BLaER1 (cell line): ENCODE measurements around the gene ARPC2.

Experiments used
- H3K27ac ChIP-seq: shearing (Covaris generic); formaldehyde crosslinking; 2 replicates; pipeline ENCODE4 v1.8.1; 2022
- H3K27me3 ChIP-seq: shearing (Covaris generic); formaldehyde crosslinking; 2 replicates; pipeline ENCODE4 v1.8.1; 2022
- H3K36me3 ChIP-seq: shearing (Covaris generic); formaldehyde crosslinking; 2 replicates; pipeline ENCODE4 v1.8.1; 2022
- H3K4me1 ChIP-seq: shearing (Covaris generic); formaldehyde crosslinking; 2 replicates; pipeline ENCODE4 v1.8.1; 2022
- H3K4me2 ChIP-seq: shearing (Covaris generic); formaldehyde crosslinking; 2 replicates; pipeline ENCODE4 v1.8.1; 2022
- H3K4me3 ChIP-seq: shearing (Covaris generic); formaldehyde crosslinking; 2 replicates; pipeline ENCODE4 v1.8.1; 2022
- H3K9ac ChIP-seq: shearing (Covaris generic); formaldehyde crosslinking; 2 replicates; pipeline ENCODE4 v1.8.1; 2022
- H3K9me3 ChIP-seq: shearing (Covaris generic); formaldehyde crosslinking; 2 replicates; pipeline ENCODE4 v1.8.1; 2022
- H4K20me1 ChIP-seq: shearing (Covaris generic); formaldehyde crosslinking; 2 replicates; pipeline ENCODE4 v1.8.1; 2022
- Cebpa-rat ChIP-seq: shearing (Covaris generic); IDR thresholded peaks from 2 replicates; pipeline ENCODE4 v1.8.1; 2022

ARPC2 gene

DNA sequence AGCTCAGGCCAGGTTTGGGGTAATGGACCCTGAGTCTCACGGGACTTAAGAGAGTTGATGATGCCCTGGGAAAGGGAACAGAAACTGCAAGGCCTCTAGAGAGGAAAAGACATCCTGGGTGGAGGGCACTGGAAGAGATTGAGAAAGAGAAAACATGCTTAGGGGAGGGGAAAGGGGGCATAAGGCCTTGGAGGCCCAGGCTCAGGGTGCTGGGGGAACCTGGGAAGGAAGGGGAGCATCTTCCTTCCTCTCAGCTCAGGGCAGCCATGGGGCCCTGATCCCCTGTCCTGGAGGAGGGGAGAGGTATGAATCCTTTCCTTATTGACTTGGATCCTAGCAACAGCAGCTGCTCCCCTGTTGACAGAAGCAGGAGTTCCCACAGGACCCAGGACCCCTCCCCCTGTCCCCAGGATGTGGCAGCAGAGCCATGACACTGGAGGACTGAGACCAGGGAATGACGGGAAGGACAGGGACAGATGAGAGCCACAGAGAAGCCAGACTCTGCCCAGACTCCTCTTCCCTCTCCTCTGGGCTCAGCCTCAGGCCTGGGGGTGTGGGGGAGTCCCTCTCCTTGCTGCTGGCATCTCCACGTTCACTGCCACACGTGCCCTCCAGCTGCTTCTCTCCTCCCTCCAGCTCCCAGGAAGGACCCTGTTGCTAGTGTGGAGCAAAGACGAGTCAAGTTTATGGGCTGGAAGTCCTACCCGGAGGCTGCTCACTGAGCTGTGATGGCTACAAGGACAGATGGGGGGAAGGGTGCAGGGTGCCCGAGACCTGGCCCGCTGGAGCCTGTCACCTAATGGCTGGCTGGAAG lies 44.6 kb downstream of the ARPC2 start:
- Histone ChIP-seq H3K4me3 (no peak overlapping the region), H3K9me3 (no peaks in the 10 kb centered on the region), H3K9ac (peak overlapping the region; percentile 69), H3K36me3 (peaks cover 45% of the 10 kb centered on the region), H3K27me3 (no peaks in the 10 kb centered on the region), H3K4me1 (peaks cover 69% of the 10 kb centered on the region), H4K20me1 (peaks cover 30% of the 10 kb centered on the region; the same call in 1 of the 2 replicates), H3K4me2 (peak overlapping the region; percentile 77), H3K27ac (peak overlapping the region; percentile 71)
- no peak for TF ChIP-seq Cebpa-rat

DNA sequence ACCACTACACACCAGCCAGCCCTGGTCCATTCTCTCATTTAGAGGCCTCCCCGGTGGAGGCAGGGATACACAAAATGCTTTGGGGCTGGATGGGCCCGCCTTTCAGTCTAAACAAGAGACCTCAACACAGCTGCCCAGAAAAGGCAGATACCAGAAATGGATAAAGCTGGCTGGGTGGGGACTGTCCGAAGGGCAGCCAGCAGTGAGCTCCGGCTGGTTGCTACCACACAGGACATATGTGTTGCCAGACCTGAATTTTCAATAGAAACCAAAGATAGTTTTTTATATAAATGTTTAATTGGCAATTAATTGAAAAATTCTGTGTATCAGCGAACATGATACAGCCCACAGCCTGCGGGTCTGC lies 45.2 kb downstream of the ARPC2 start:
- H3K4me3 ChIP-seq, result no peak overlapping the region
- H3K27me3 ChIP-seq, result no peaks in the 10 kb centered on the region
- peak overlapping the region; percentile 71 for H3K27ac ChIP-seq
- H3K9me3 ChIP-seq, result no peaks in the 10 kb centered on the region
- no peak for TF ChIP-seq Cebpa-rat
- H3K36me3 ChIP-seq, result peaks cover 46% of the 10 kb centered on the region
- H4K20me1 ChIP-seq, result peaks cover 30% of the 10 kb centered on the region
- H3K4me1 ChIP-seq, result peaks cover 63% of the 10 kb centered on the region
- peak overlapping the region; percentile 69; the same call in 1 of the 2 replicates for H3K9ac ChIP-seq
- H3K4me2 ChIP-seq, result peak overlapping the region; percentile 77

DNA sequence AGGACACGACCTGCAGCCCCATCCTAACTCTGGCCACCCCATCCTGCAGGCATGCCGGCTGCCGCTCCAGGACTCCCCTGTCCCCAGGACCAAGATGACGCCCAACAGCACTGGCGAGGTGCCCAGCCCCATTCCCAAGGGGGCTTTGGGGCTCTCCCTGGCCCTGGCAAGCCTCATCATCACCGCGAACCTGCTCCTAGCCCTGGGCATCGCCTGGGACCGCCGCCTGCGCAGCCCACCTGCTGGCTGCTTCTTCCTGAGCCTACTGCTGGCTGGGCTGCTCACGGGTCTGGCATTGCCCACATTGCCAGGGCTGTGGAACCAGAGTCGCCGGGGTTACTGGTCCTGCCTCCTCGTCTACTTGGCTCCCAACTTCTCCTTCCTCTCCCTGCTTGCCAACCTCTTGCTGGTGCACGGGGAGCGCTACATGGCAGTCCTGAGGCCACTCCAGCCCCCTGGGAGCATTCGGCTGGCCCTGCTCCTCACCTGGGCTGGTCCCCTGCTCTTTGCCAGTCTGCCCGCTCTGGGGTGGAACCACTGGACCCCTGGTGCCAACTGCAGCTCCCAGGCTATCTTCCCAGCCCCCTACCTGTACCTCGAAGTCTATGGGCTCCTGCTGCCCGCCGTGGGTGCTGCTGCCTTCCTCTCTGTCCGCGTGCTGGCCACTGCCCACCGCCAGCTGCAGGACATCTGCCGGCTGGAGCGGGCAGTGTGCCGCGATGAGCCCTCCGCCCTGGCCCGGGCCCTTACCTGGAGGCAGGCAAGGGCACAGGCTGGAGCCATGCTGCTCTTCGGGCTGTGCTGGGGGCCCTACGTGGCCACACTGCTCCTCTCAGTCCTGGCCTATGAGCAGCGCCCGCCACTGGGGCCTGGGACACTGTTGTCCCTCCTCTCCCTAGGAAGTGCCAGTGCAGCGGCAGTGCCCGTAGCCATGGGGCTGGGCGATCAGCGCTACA lies 45.9 kb downstream of the ARPC2 start:
- no peak for TF ChIP-seq Cebpa-rat
- H3K4me2 ChIP-seq, result peak overlapping the region; percentile 77
- no peaks in the 10 kb centered on the region for H3K9me3 ChIP-seq
- peaks cover 33% of the 10 kb centered on the region for H4K20me1 ChIP-seq
- peaks cover 53% of the 10 kb centered on the region for H3K36me3 ChIP-seq
- peaks cover 56% of the 10 kb centered on the region for H3K4me1 ChIP-seq
- no peaks in the 10 kb centered on the region for H3K27me3 ChIP-seq
- H3K9ac ChIP-seq, result no peak overlapping the region
- H3K4me3 ChIP-seq, result no peak overlapping the region
- peak overlapping the region; percentile 71; the same call in 1 of the 2 replicates for H3K27ac ChIP-seq

DNA sequence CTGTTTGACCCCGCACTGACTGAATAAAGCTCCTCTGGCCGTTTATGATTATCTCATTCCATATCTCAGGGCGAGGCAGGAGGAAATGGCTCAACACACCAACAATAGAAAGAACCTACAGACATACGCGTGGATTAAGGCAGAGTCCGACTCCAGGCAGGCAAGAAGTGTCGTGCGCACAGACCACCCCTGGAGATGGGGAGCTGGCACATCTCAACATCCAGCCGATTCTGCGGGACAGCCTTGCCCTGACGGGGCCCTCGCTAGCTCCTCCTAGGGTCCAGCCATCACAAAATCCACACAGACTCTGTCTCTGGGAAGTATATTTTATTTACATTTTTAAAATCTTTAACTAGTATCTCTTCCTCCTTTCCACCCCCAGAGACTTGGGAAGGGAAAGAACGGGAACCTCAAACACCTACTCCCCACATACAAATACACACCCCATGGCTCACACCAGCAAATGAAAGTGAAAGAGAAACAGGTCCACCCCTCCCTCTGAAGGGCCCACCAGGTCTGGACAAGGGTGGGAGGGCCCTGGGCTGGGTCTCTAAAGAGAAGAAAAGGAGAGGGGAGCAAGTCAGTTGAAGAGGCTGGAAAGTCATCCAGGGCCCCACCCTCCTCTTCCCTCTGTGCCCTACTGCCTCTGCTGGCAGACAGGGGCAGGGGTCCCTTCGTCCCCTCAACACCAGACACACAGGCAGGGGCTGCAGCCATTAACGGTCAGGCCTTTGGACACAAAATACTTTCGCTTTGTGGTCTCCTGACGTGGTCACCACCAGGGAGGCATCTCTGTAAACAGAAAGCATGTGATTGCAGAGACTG lies 47.0 kb downstream of the ARPC2 start:
- H3K27ac ChIP-seq, result 0 out of 2 replicates have a peak overlapping the region, but pooled peaks have one; percentile 30
- no peaks in the 10 kb centered on the region for H3K9me3 ChIP-seq
- H3K4me2 ChIP-seq, result peak overlapping the region; percentile 17; the same call in 1 of the 2 replicates
- peak overlapping the region; percentile 29; the same call in 1 of the 2 replicates for H3K9ac ChIP-seq
- H3K4me3 ChIP-seq, result no peak overlapping the region
- H3K27me3 ChIP-seq, result no peaks in the 10 kb centered on the region
- peaks cover 58% of the 10 kb centered on the region for H3K36me3 ChIP-seq
- H4K20me1 ChIP-seq, result peaks cover 44% of the 10 kb centered on the region
- peaks cover 54% of the 10 kb centered on the region for H3K4me1 ChIP-seq
- TF ChIP-seq Cebpa-rat, result no peak

DNA sequence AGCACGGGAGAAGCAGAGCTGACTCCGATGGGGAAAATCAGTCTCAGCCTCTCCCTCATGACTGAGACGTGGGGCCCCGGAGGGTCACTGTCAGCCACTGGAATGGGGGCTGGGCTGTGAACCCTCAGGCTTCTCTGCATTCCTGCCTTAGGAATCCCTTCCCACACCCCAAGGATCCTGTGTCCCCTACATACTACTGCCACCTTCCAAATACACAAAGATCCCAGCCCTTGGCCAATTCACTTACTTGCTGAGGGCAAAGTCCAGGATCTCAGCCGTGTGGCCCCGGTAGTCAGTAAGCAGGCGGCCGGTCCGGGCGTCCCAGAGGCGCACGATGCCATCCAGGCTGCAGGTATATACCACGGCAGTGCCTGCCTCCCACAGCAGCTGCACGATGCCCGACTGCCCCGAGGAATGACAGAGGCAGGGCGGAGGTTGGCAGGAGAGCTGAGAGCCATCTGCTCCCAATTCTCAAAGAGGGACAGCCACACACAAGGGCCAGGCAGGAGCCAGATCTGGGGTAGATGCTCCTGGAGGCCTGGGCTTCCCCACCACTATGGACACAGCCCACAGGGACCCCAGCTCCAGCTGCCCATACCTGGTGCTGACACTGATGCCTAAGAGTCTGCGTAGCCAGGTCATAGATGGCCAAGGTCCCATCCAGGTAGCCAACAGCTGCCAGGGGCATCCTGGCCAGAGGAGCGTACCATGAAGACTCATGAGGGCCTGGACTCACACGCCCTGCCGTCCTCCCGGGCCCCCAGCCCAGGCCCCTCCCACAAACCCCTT lies 48.0 kb downstream of the ARPC2 start:
- H3K27ac ChIP-seq, result 0 out of 2 replicates have a peak overlapping the region, but pooled peaks have one; percentile 30
- peak overlapping the region; percentile 17; the same call in 1 of the 2 replicates for H3K4me2 ChIP-seq
- peaks cover 58% of the 10 kb centered on the region for H3K36me3 ChIP-seq
- no peaks in the 10 kb centered on the region for H3K9me3 ChIP-seq
- no peaks in the 10 kb centered on the region for H3K27me3 ChIP-seq
- no peak overlapping the region for H3K4me3 ChIP-seq
- peaks cover 52% of the 10 kb centered on the region for H3K4me1 ChIP-seq
- H3K9ac ChIP-seq, result peak overlapping the region; percentile 29; the same call in 1 of the 2 replicates
- TF ChIP-seq Cebpa-rat, result no peak
- H4K20me1 ChIP-seq, result peaks cover 51% of the 10 kb centered on the region

DNA sequence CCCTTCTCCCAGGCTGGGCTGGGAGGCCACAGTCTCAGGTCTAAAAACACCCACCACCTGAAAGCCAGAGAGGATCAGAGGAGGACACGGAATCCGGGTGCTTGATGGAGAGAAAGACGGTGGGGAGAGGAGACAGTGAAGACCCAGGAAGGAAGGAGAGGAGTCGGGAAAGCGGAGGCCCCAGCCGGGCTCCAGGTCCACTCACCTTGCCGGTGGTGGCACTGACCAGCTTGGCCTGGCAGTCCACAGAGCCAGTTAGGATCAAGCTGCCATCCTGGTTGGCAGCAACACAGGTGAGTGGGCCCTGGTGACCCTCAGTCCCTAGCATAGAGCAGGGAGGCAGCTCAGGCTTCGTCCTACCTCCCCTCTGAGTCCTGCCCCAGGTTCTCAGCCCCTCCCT lies 48.6 kb downstream of the ARPC2 start:
- Histone ChIP-seq H3K9ac (no peak overlapping the region), H3K27ac (no peak overlapping the region), H3K4me1 (peaks cover 52% of the 10 kb centered on the region)

DNA sequence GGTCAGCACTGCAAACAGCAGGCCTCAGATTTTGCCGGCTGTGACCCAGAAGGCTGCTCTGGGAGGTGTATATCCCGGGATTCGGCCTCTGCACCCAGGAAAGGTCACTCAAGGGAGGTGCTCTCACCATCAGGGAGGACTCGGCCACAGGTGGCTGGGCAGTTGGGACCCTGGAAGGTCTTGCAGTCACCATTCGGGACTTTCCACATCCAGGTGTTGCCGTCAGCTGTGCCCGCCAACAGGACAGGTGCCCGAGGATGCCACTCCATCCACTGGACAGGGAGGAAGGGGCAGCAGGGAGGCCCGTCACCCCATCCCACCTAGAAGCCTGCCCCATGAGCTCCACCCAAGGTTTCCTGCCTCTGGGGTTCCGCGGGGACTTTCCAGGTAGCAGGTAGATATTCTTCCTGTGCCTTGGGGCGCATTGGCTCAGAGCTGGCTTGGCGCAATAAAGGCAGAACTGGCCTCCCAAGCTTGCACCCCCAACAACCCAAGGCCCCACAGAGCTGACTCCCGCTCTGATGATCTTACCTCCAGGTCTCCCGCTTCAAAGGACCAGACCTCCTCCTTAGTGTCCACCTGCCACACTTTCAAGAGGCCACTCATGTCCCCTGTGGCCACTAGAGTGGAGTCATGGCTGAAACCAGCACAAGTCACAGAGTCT lies 49.5 kb downstream of the ARPC2 start:
- peaks cover 58% of the 10 kb centered on the region for H3K36me3 ChIP-seq
- no peak overlapping the region for H3K4me2 ChIP-seq
- peaks cover 51% of the 10 kb centered on the region for H4K20me1 ChIP-seq
- H3K9me3 ChIP-seq, result no peaks in the 10 kb centered on the region
- H3K9ac ChIP-seq, result no peak overlapping the region
- no peaks in the 10 kb centered on the region for H3K27me3 ChIP-seq
- no peak overlapping the region for H3K4me3 ChIP-seq
- no peak overlapping the region for H3K27ac ChIP-seq
- peaks cover 52% of the 10 kb centered on the region for H3K4me1 ChIP-seq
- TF ChIP-seq Cebpa-rat, result no peak

More for the DNA sequence above, 48.6 kb downstream of the ARPC2 start:
- Histone ChIP-seq H3K4me2 (no peak overlapping the region), H3K4me3 (no peak overlapping the region), H3K9me3 (no peaks in the 10 kb centered on the region), H4K20me1 (peaks cover 51% of the 10 kb centered on the region), H3K27me3 (no peaks in the 10 kb centered on the region), H3K36me3 (peaks cover 58% of the 10 kb centered on the region)
- TF ChIP-seq Cebpa-rat, result no peak

DNA sequence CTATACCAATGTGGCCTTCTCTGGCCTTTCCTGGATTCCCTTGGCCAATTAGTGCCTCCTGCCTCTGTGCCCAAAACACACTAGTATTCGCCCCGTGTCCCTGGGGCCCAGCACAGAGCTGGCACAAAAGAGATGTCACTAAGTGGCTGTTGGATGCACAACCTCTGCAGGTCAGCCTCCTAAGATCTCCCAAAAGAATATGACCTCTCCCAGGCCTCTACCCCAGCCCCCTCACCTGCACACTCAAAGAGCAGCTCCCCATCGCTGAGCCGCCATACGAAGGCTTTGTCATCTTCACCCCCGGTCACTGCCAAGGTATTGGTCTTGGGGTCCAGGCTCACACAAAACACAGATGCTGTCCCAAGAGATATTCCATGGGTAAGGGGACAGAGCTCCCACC lies 50.3 kb downstream of the ARPC2 start:
- Histone ChIP-seq H4K20me1 (peaks cover 51% of the 10 kb centered on the region), H3K4me1 (peaks cover 52% of the 10 kb centered on the region), H3K4me3 (no peak overlapping the region), H3K9me3 (no peaks in the 10 kb centered on the region), H3K27me3 (no peaks in the 10 kb centered on the region), H3K9ac (no peak overlapping the region), H3K4me2 (no peak overlapping the region), H3K27ac (no peak overlapping the region), H3K36me3 (peaks cover 58% of the 10 kb centered on the region)
- TF ChIP-seq Cebpa-rat, result no peak
